Mesothelial cell of epicardium (in vitro differentiated cells): ENCODE results near the gene FOXN3. TPM values are rescaled to one million over a fixed set of nuclear protein-coding genes. Genes with fewer than 3 reads are reported as not detected.
"Not testable (repeated sequence)": the region's sequence is repeated elsewhere in the genome, so short reads cannot be mapped to it uniquely, and the experiment has no call there.

Experiments used
- DNase-seq, 2 experiments: peaks; one replicate each; pipeline ENCODE4 v3.0.0; 2021; ENCODE audit warnings: low spot score in 2 of 2; ENCODE audit not compliant: unreplicated experiment in 2 of 2
- H3K27ac Mint-ChIP-seq: 2 replicates; pipeline ENCODE4 v1.8.0; 2021; ENCODE audit warnings: mixed read lengths
- H3K27me3 Mint-ChIP-seq: 2 replicates; pipeline ENCODE4 v1.8.0; 2021; ENCODE audit warnings: low read depth, mixed read lengths
- H3K36me3 Mint-ChIP-seq: 2 replicates; pipeline ENCODE4 v1.8.0; 2021; ENCODE audit warnings: mixed read lengths
- H3K4me1 Mint-ChIP-seq: 2 replicates; pipeline ENCODE4 v1.8.0; 2021; ENCODE audit warnings: mixed read lengths
- H3K4me3 Mint-ChIP-seq: 2 replicates; pipeline ENCODE4 v1.8.0; 2021; ENCODE audit warnings: mild to moderate bottlenecking, moderate library complexity, mixed read lengths
- H3K9me3 Mint-ChIP-seq: 2 replicates; pipeline ENCODE4 v1.8.0; 2021; ENCODE audit warnings: mixed read lengths
- total RNA-seq: library from RNA; stranded (reverse); gene quantifications from 3 replicates; pipeline ENCODE4 v1.2.1, GENCODE V29; 2021
- TF ChIP-seq, protein P1 (sequence below): fragments of 200-600 bp; sonication (generic); IDR thresholded peaks from one replicate; pipeline ENCODE4 v1.5.0; 2021; ENCODE audit warnings: antibody characterized with exemption; ENCODE audit not compliant: unreplicated experiment

Gene FOXN3
- total RNA-seq, 1 donor from 2014 or later: 124 TPM

GRCh38 chr14:89163031-89163636, 253.9 kb downstream of the FOXN3 start:
- Mint-ChIP-seq H3K4me3 (no peak overlapping the region), H3K36me3 (peaks cover 22% of the 10 kb centered on the region)

GRCh38 chr14:89162586-89162985, 254.4 kb downstream of the FOXN3 start:
- peaks cover 19% of the 10 kb centered on the region for H3K36me3 Mint-ChIP-seq
- H3K27ac Mint-ChIP-seq: no peak overlapping the region
- no peaks in the 10 kb centered on the region for H3K27me3 Mint-ChIP-seq
- H3K4me3 Mint-ChIP-seq: no peak overlapping the region
- peaks cover 11% of the 10 kb centered on the region for H3K4me1 Mint-ChIP-seq
- DNase-seq: no peak
- no peaks in the 10 kb centered on the region for H3K9me3 Mint-ChIP-seq
- TF ChIP-seq, protein P1, sequence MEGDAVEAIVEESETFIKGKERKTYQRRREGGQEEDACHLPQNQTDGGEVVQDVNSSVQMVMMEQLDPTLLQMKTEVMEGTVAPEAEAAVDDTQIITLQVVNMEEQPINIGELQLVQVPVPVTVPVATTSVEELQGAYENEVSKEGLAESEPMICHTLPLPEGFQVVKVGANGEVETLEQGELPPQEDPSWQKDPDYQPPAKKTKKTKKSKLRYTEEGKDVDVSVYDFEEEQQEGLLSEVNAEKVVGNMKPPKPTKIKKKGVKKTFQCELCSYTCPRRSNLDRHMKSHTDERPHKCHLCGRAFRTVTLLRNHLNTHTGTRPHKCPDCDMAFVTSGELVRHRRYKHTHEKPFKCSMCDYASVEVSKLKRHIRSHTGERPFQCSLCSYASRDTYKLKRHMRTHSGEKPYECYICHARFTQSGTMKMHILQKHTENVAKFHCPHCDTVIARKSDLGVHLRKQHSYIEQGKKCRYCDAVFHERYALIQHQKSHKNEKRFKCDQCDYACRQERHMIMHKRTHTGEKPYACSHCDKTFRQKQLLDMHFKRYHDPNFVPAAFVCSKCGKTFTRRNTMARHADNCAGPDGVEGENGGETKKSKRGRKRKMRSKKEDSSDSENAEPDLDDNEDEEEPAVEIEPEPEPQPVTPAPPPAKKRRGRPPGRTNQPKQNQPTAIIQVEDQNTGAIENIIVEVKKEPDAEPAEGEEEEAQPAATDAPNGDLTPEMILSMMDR: no peak

More at GRCh38 chr14:89163031-89163636, 253.9 kb downstream of the FOXN3 start:
- Mint-ChIP-seq H3K27ac (no peak overlapping the region), H3K4me1 (peaks cover 11% of the 10 kb centered on the region), H3K9me3 (peaks cover 3% of the 10 kb centered on the region), H3K27me3 (no peaks in the 10 kb centered on the region)
- TF ChIP-seq, protein P1: no peak
- DNase-seq: no peak

GRCh38 chr14:89160437-89160836, 256.6 kb downstream of the FOXN3 start:
- TF ChIP-seq, protein P1: no peak
- Mint-ChIP-seq H3K27me3 (no peaks in the 10 kb centered on the region), H3K36me3 (peaks cover 18% of the 10 kb centered on the region), H3K27ac (no peak overlapping the region), H3K4me3 (no peak overlapping the region), H3K9me3 (no peaks in the 10 kb centered on the region), H3K4me1 (peaks cover 5% of the 10 kb centered on the region)
- DNase-seq: no peak

GRCh38 chr14:89158701-89159100, 258.3 kb downstream of the FOXN3 start:
- no peak for DNase-seq
- Mint-ChIP-seq H3K4me1 (no peaks in the 10 kb centered on the region), H3K9me3 (peaks cover 4% of the 10 kb centered on the region), H3K36me3 (peaks cover 31% of the 10 kb centered on the region), H3K27me3 (no peaks in the 10 kb centered on the region), H3K4me3 (no peak overlapping the region), H3K27ac (no peak overlapping the region)
- TF ChIP-seq, protein P1: no peak

- H3K9me3 Mint-ChIP-seq, H3K4me3 Mint-ChIP-seq, H3K27ac Mint-ChIP-seq, H3K27me3 Mint-ChIP-seq, DNase-seq, H3K4me1 Mint-ChIP-seq: not testable (repeated sequence)
- peaks cover 35% of the 10 kb centered on the region for H3K36me3 Mint-ChIP-seq
Observed at GRCh38 chr14:89158104-89158503, 258.9 kb downstream of the FOXN3 start.

DNA sequence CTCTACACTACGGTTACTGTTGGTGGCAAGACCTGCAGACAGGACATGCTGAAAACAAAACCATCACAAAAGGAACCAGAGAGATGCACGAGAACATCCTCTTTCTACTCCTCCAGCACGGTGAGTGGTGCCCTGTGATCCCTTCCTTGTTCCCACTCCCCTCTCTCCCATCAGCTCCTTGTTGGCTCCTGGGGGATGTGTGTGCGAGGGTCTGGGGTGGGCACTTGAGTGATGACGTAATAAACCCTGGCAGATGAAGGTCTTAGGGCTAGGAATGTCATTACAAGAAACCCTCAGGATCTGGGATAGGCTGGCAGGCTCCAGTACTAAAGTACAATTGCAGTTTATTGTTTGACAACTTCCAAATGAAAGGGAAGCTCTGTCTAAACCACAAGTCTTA, 261.5 kb downstream of the FOXN3 start:
- TF ChIP-seq, protein P1: no peak
- no peak for DNase-seq
- no peaks in the 10 kb centered on the region for H3K4me1 Mint-ChIP-seq
- H3K4me3 Mint-ChIP-seq: no peak overlapping the region
- peaks cover 33% of the 10 kb centered on the region for H3K36me3 Mint-ChIP-seq
- H3K27me3 Mint-ChIP-seq: no peaks in the 10 kb centered on the region
- no peak overlapping the region for H3K27ac Mint-ChIP-seq
- H3K9me3 Mint-ChIP-seq: peaks cover 13% of the 10 kb centered on the region

- H3K4me3 Mint-ChIP-seq, H3K27me3 Mint-ChIP-seq, DNase-seq, H3K27ac Mint-ChIP-seq, H3K4me1 Mint-ChIP-seq: not testable (repeated sequence)
- Mint-ChIP-seq H3K9me3 (peaks cover 13% of the 10 kb centered on the region), H3K36me3 (peaks cover 25% of the 10 kb centered on the region)
Observed at GRCh38 chr14:89151693-89152092, 265.3 kb downstream of the FOXN3 start.
